Neural cell (in vitro differentiated cells): Measurements from ENCODE around the gene ADRA2B. TPM values are rescaled to one million over a fixed set of nuclear protein-coding genes. Genes with fewer than 3 reads are reported as not detected.

Experiments
- H2AFZ ChIP-seq: fragments of 200-600, 300-800 bp; sonication (generic), shearing (Covaris generic); 2 replicates; pipeline ENCODE4 v1.6.0; 2014; ENCODE audit warnings: low read depth, mild to moderate bottlenecking, antibody characterized with exemption, low read length, moderate library complexity
- H3F3A ChIP-seq: fragments of 200-600 bp; shearing (Covaris generic); 2 replicates; pipeline ENCODE4 v1.6.1; 2016; ENCODE audit warnings: mild to moderate bottlenecking, moderate library complexity, mixed read lengths, antibody characterized with exemption, low read length; ENCODE audit not compliant: insufficient read depth, poor library complexity, severe bottlenecking
- H3K27ac ChIP-seq: fragments of 200-600, 300-800 bp; sonication (generic), shearing (Covaris generic); 2 replicates; pipeline ENCODE4 v1.5.1; 2014; ENCODE audit warnings: mild to moderate bottlenecking, low read length, moderate library complexity
- H3K27me3 ChIP-seq: fragments of 300-800, 200-600 bp; sonication (generic), shearing (Covaris generic); 2 replicates; pipeline ENCODE4 v1.6.0; 2014; ENCODE audit warnings: mild to moderate bottlenecking, low read depth, low read length, moderate library complexity; ENCODE audit not compliant: insufficient read depth
- H3K36me3 ChIP-seq: fragments of 300-800, 200-600 bp; sonication (generic), shearing (Covaris generic); 2 replicates; pipeline ENCODE4 v1.5.1; 2014; ENCODE audit warnings: mild to moderate bottlenecking, antibody characterized with exemption, low read length, moderate library complexity; ENCODE audit not compliant: insufficient read depth
- H3K4me2 ChIP-seq: fragments of 300-800, 200-600 bp; sonication (generic), shearing (Covaris generic); 2 replicates; pipeline ENCODE4 v1.6.0; 2014; ENCODE audit warnings: mild to moderate bottlenecking, low read length
- H3K4me3 ChIP-seq: fragments of 300-800, 200-600 bp; sonication (generic), shearing (Covaris generic); 2 replicates; pipeline ENCODE4 v1.5.1; 2014; ENCODE audit warnings: mild to moderate bottlenecking, low read length, moderate library complexity
- H3K79me2 ChIP-seq: fragments of 200-600 bp; shearing (Covaris generic); replicated peaks from 2 replicates; pipeline ENCODE4 v1.6.0; 2014; ENCODE audit warnings: mild to moderate bottlenecking, low read length, moderate library complexity; ENCODE audit not compliant: insufficient read depth
- H3K9ac ChIP-seq: fragments of 300-800, 200-600 bp; sonication (generic), shearing (Covaris generic); 2 replicates; pipeline ENCODE4 v1.6.1; 2016; ENCODE audit warnings: mild to moderate bottlenecking, low read length, mixed read lengths
- H3K9me2 ChIP-seq: fragments of 200-600 bp; shearing (Covaris generic); 2 replicates; pipeline ENCODE4 v1.6.1; 2016; ENCODE audit warnings: mild to moderate bottlenecking, low read length, mixed read lengths; ENCODE audit not compliant: insufficient read depth
- H3K9me3 ChIP-seq: fragments of 200-600, 300-800 bp; sonication (generic), shearing (Covaris generic); 2 replicates; pipeline ENCODE4 v1.6.1; 2016; ENCODE audit warnings: mild to moderate bottlenecking, mixed run types, low read length, moderate library complexity, mixed read lengths
- H4K20me1 ChIP-seq: fragments of 200-600 bp; shearing (Covaris generic); 2 replicates; pipeline ENCODE4 v1.6.1; 2016; ENCODE audit warnings: mild to moderate bottlenecking, mixed run types; ENCODE audit not compliant: insufficient read depth
- EP300 ChIP-seq: fragments of 450-650 bp; conservative IDR thresholded peaks from 2 replicates; pipeline ENCODE4 v1.6.1; 2014; ENCODE audit warnings: antibody characterized with exemption, mild to moderate bottlenecking, moderate library complexity; ENCODE audit not compliant: poor library complexity, severe bottlenecking
- EZH2 ChIP-seq: fragments of 200-600, 300-800 bp; shearing (Covaris generic), sonication (generic); IDR thresholded peaks from 2 replicates; pipeline ENCODE4 v1.6.1; 2014; ENCODE audit warnings: antibody characterized with exemption, low read length, borderline replicate concordance, mild to moderate bottlenecking; ENCODE audit not compliant: insufficient read depth, poor library complexity, severe bottlenecking
- MXI1 ChIP-seq: fragments of 450-650 bp; conservative IDR thresholded peaks from 2 replicates; pipeline ENCODE4 v1.6.1; 2014; ENCODE audit warnings: antibody characterized with exemption, mild to moderate bottlenecking; ENCODE audit not compliant: poor library complexity, severe bottlenecking
- POLR2AphosphoS5 ChIP-seq: IDR thresholded peaks from 2 replicates; pipeline ENCODE4 v1.6.1; 2012
- RAD21 ChIP-seq: fragments of 450-650 bp; conservative IDR thresholded peaks from 2 replicates; pipeline ENCODE4 v1.6.1; 2014; ENCODE audit warnings: antibody characterized with exemption, mild to moderate bottlenecking, moderate library complexity
- REST ChIP-seq: IDR thresholded peaks from 2 replicates; pipeline ENCODE4 v1.6.1; 2012; ENCODE audit warnings: borderline replicate concordance
- SMC3 ChIP-seq: fragments of 450-650 bp; conservative IDR thresholded peaks from 2 replicates; pipeline ENCODE4 v1.6.1; 2014; ENCODE audit warnings: antibody characterized with exemption, mild to moderate bottlenecking, moderate library complexity; ENCODE audit not compliant: poor library complexity
- TAF1 ChIP-seq: IDR thresholded peaks from 2 replicates; pipeline ENCODE4 v1.6.1; 2012; ENCODE audit warnings: low read depth
- polyA plus RNA-seq: library from polyadenylated mRNA; depleted of rRNA; stranded (reverse); fragments of >200 nt; gene quantifications from 2 replicates; pipeline ENCODE4 v1.2.3, GENCODE V29; 2014
- TF ChIP-seq, protein P1 (sequence below): fragments of 450-650 bp; IDR thresholded peaks from 2 replicates; pipeline ENCODE4 v1.5.1; 2014; ENCODE audit warnings: antibody characterized with exemption, mild to moderate bottlenecking, moderate library complexity; ENCODE audit not compliant: poor library complexity, severe bottlenecking

The ADRA2B gene
- polyA plus RNA-seq, 1 donor from 2014 or later = not detected

GRCh38 chr2:96130483-96130882 lies 14.1 kb upstream of the ADRA2B start:
- no peaks in the 10 kb centered on the region for H3K79me2 ChIP-seq
- H3K4me2 ChIP-seq = no peak overlapping the region
- H3F3A ChIP-seq = no peaks in the 10 kb centered on the region
- H4K20me1 ChIP-seq = no peaks in the 10 kb centered on the region
- H3K4me3 ChIP-seq = no peak overlapping the region
- TF ChIP-seq EZH2 = no peak
- TF ChIP-seq TAF1 = no peak
- TF ChIP-seq SMC3 = no peak
- no peak for TF ChIP-seq EP300
- no peak for TF ChIP-seq POLR2AphosphoS5
- no peak for TF ChIP-seq REST
- H2AFZ ChIP-seq = no peak overlapping the region
- no peak overlapping the region for H3K27ac ChIP-seq
- no peak overlapping the region for H3K9ac ChIP-seq
- no peaks in the 10 kb centered on the region for H3K27me3 ChIP-seq
- no peaks in the 10 kb centered on the region for H3K36me3 ChIP-seq
- no peaks in the 10 kb centered on the region for H3K9me3 ChIP-seq
- H3K9me2 ChIP-seq = no peaks in the 10 kb centered on the region

- Histone ChIP-seq H3K36me3 (no peaks in the 10 kb centered on the region), H2AFZ (no peak overlapping the region), H3K27ac (no peak overlapping the region), H3K4me3 (no peak overlapping the region), H3K9ac (no peak overlapping the region), H3K4me2 (no peak overlapping the region), H3F3A (no peaks in the 10 kb centered on the region), H4K20me1 (no peaks in the 10 kb centered on the region), H3K79me2 (no peaks in the 10 kb centered on the region), H3K27me3 (no peaks in the 10 kb centered on the region), H3K9me2 (no peaks in the 10 kb centered on the region), H3K9me3 (no peaks in the 10 kb centered on the region)
- no peak for TF ChIP-seq POLR2AphosphoS5
- TF ChIP-seq, protein P1, sequence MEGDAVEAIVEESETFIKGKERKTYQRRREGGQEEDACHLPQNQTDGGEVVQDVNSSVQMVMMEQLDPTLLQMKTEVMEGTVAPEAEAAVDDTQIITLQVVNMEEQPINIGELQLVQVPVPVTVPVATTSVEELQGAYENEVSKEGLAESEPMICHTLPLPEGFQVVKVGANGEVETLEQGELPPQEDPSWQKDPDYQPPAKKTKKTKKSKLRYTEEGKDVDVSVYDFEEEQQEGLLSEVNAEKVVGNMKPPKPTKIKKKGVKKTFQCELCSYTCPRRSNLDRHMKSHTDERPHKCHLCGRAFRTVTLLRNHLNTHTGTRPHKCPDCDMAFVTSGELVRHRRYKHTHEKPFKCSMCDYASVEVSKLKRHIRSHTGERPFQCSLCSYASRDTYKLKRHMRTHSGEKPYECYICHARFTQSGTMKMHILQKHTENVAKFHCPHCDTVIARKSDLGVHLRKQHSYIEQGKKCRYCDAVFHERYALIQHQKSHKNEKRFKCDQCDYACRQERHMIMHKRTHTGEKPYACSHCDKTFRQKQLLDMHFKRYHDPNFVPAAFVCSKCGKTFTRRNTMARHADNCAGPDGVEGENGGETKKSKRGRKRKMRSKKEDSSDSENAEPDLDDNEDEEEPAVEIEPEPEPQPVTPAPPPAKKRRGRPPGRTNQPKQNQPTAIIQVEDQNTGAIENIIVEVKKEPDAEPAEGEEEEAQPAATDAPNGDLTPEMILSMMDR = no peak
- no peak for TF ChIP-seq REST
- TF ChIP-seq EZH2 = no peak
- no peak for TF ChIP-seq EP300
- TF ChIP-seq RAD21 = no peak
- TF ChIP-seq SMC3 = no peak
- no peak for TF ChIP-seq MXI1
- TF ChIP-seq TAF1 = no peak
These were observed 13.3 kb upstream of the ADRA2B start for GRCh38 chr2:96129528-96130120.
